Occipital lobe (tissue), 2 donors: ENCODE measurements around the gene TMC3. TPM values are rescaled to one million over a fixed set of nuclear protein-coding genes. Genes with fewer than 3 reads are reported as not detected.

Experiments
- DNase-seq: peaks from one replicate; lab custom pipeline; 2025; lab: John Stamatoyannopoulos, UW
- total RNA-seq: library from RNA; depleted of rRNA; stranded (reverse); fragments of >200 nt; gene quantifications from one replicate; pipeline ENCODE4 v1.2.3, GENCODE V29; 2014

Gene TMC3
- total RNA-seq, 1 donor from 2014 or later: 0.47 TPM

DNA sequence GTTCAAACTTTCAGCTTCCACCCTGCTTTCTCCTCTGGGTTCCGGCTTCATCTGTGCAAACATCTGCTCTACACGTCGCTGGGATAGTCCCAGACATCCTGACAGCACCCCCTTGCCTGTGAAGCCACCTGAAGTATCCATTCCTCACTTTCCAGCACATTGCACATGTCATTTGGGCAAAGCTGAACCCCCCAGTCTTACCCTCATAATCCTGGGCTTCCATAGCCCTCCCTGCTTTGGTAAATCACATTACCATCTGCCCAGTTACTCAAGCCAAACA lies 92.6 kb downstream of the TMC3 start:
- DNase-seq: no peak

Other genes with a start within 250 kb of the TMC3 start
- gene CFAP161, start 239.9 kb downstream of the TMC3 start, total RNA-seq: 2.7 TPM
- gene IL16, start 177.3 kb downstream of the TMC3 start, total RNA-seq: 0.62 TPM
- 5.9 TPM for gene STARD5, start 50.1 kb downstream of the TMC3 start, total RNA-seq